ENCODE measurements around the gene MUC4. TPM values are rescaled to one million over a fixed set of nuclear protein-coding genes. Genes with fewer than 3 reads are reported as not detected.

MUC4 gene
- total RNA-seq, 1 experiment from 2014 or later: not detected

GRCh38 chr3:195810455-195810845 is 1.3 kb downstream of the MUC4 start:
- Histone ChIP-seq H3K36me3 (ENCODE audit: insufficient read depth, low read length, poor library complexity, severe bottlenecking) (no peaks in the 10 kb centered on the region), H3K27ac (ENCODE audit: low read depth, low read length, poor library complexity, severe bottlenecking) (no peak overlapping the region), H3K9me3 (ENCODE audit: low read depth, low read length, poor library complexity, severe bottlenecking) (no peaks in the 10 kb centered on the region), H3K4me1 (ENCODE audit: insufficient read depth, low read length, poor library complexity, severe bottlenecking) (no peaks in the 10 kb centered on the region), H3K4me3 (ENCODE audit: low read depth, low read length, poor library complexity, severe bottlenecking) (no peak overlapping the region), H3K27me3 (replicated peaks; ENCODE audit: insufficient read depth, low read depth, low read length, poor library complexity) (no peaks in the 10 kb centered on the region)
- intact Hi-C loops (cut with micrococcal nuclease; ENCODE audit: unreplicated experiment): no loop called here
- DNase-seq (ENCODE audit: low spot score): no peak
- TF ChIP-seq EZH2 (IDR thresholded peaks at IDR 0.05; ENCODE audit: borderline replicate concordance, low read depth, low read length, poor library complexity, severe bottlenecking): no peak
- TF ChIP-seq CTCF (conservative IDR thresholded peaks at IDR 0.05; ENCODE audit: low read depth, low read length): no peak
- no TSS peak for BruUV-seq (replicated peaks)
- ChIA-PET CTCF (no interaction called here), POLR2A (ENCODE audit: low non-redundant PET) (no interaction called here)

DNA sequence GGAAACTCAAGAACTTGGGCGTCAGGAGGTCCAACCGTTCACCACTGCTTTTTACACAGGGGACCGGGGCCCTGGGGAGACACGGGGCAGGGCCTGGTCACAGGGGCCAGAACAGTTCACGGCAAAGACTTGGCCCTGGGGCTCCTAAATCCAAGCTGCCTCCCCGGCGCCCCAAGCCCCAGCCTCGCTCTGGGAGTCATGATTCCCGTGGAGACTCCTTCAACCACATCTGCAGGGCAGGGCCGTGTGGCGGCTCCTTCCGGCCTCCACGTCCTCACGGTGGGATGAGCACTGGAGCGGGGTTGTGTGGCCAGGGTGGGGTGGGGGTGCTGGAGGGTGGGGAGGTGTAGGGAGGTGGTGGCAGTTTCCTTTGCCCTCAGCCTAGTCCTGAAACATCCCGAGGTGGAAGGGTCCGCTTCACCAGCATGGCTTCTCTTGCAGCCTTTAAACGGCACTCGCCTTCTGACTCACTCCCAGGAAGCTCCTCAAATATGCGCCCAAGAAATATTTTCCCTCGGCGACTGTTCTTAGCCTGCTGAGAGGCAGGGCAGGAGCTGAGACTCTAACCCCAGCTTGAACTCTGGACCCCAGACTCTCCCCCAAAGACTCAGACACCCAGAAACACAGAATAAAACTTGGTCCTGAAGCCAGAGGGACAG is 1.8 kb downstream of the MUC4 start:
- intact Hi-C loops (cut with micrococcal nuclease; ENCODE audit: unreplicated experiment): no loop called here
- no peaks in the 10 kb centered on the region for H3K27me3 ChIP-seq (replicated peaks; ENCODE audit: insufficient read depth, low read depth, low read length, poor library complexity)
- TF ChIP-seq EZH2 (IDR thresholded peaks at IDR 0.05; ENCODE audit: borderline replicate concordance, low read depth, low read length, poor library complexity, severe bottlenecking) (no peak), CTCF (conservative IDR thresholded peaks at IDR 0.05; ENCODE audit: low read depth, low read length) (no peak)
- no peak overlapping the region for H3K4me3 ChIP-seq (ENCODE audit: low read depth, low read length, poor library complexity, severe bottlenecking)
- DNase-seq (ENCODE audit: low spot score): no peak
- CTCF ChIA-PET: no interaction called here
- no peak overlapping the region for H3K27ac ChIP-seq (ENCODE audit: low read depth, low read length, poor library complexity, severe bottlenecking)
- POLR2A ChIA-PET (ENCODE audit: low non-redundant PET): no interaction called here
- no TSS peak for BruUV-seq (replicated peaks)
- H3K9me3 ChIP-seq (ENCODE audit: low read depth, low read length, poor library complexity, severe bottlenecking): no peaks in the 10 kb centered on the region
- no peaks in the 10 kb centered on the region for H3K36me3 ChIP-seq (ENCODE audit: insufficient read depth, low read length, poor library complexity, severe bottlenecking)
- no peaks in the 10 kb centered on the region for H3K4me1 ChIP-seq (ENCODE audit: insufficient read depth, low read length, poor library complexity, severe bottlenecking)

- no TSS peak for BruUV-seq (replicated peaks)
- Histone ChIP-seq H3K36me3 (ENCODE audit: insufficient read depth, low read length, poor library complexity, severe bottlenecking) (no peaks in the 10 kb centered on the region), H3K9me3 (ENCODE audit: low read depth, low read length, poor library complexity, severe bottlenecking) (no peaks in the 10 kb centered on the region), H3K4me3 (ENCODE audit: low read depth, low read length, poor library complexity, severe bottlenecking) (no peak overlapping the region), H3K4me1 (ENCODE audit: insufficient read depth, low read length, poor library complexity, severe bottlenecking) (no peaks in the 10 kb centered on the region), H3K27ac (ENCODE audit: low read depth, low read length, poor library complexity, severe bottlenecking) (no peak overlapping the region), H3K27me3 (replicated peaks; ENCODE audit: insufficient read depth, low read depth, low read length, poor library complexity) (no peaks in the 10 kb centered on the region)
- TF ChIP-seq CTCF (conservative IDR thresholded peaks at IDR 0.05; ENCODE audit: low read depth, low read length) (no peak), EZH2 (IDR thresholded peaks at IDR 0.05; ENCODE audit: borderline replicate concordance, low read depth, low read length, poor library complexity, severe bottlenecking) (no peak)
- intact Hi-C loops (cut with micrococcal nuclease; ENCODE audit: unreplicated experiment): no loop called here
- DNase-seq (ENCODE audit: low spot score): no peak
- ChIA-PET CTCF (interaction anchor here (0.6 kb wide), 1 partner anchor 72 kb away, joined by 3 read pairs; no protein-coding TSS in a partner anchor), POLR2A (ENCODE audit: low non-redundant PET) (no interaction called here)
Measured at GRCh38 chr3:195809291-195809785, 2.4 kb downstream of the MUC4 start.

Measured in A673 (cell line).